Ishikawa (cell line): ENCODE measurements around the gene SPRED2.

ENCODE experiments used
- CEBPB ChIP-seq: IDR thresholded peaks from 2 replicates; pipeline ENCODE4 v1.6.1; 2012
- CREB1 ChIP-seq: IDR thresholded peaks from 2 replicates; pipeline ENCODE4 v1.6.1; 2012; ENCODE audit warnings: low read depth
- EGR1 ChIP-seq: IDR thresholded peaks from 2 replicates; pipeline ENCODE4 v1.6.1; 2012
- EP300 ChIP-seq: IDR thresholded peaks from 2 replicates; pipeline ENCODE4 v1.6.1; 2012; ENCODE audit warnings: borderline replicate concordance
- FOXM1 ChIP-seq: IDR thresholded peaks from 2 replicates; pipeline ENCODE4 v1.6.1; 2012; ENCODE audit warnings: low read depth, borderline replicate concordance
- NFIC ChIP-seq: IDR thresholded peaks from 2 replicates; pipeline ENCODE4 v1.6.1; 2012
- RAD21 ChIP-seq: IDR thresholded peaks from 2 replicates; pipeline ENCODE4 v1.6.1; 2012; ENCODE audit warnings: low read depth
- TAF1 ChIP-seq: IDR thresholded peaks from 2 replicates; pipeline ENCODE4 v1.6.1; 2012; ENCODE audit warnings: low read depth, mild to moderate bottlenecking
- TCF12 ChIP-seq: IDR thresholded peaks from 2 replicates; pipeline ENCODE4 v1.6.1; 2012; ENCODE audit warnings: low read depth
- TEAD4 ChIP-seq: IDR thresholded peaks from 2 replicates; pipeline ENCODE4 v1.6.1; 2012
- YY1 ChIP-seq: IDR thresholded peaks from 2 replicates; pipeline ENCODE4 v1.6.1; 2012; ENCODE audit warnings: low read depth
- ZBTB7A ChIP-seq: IDR thresholded peaks from 2 replicates; pipeline ENCODE4 v1.6.1; 2012; ENCODE audit warnings: low read depth
- TF ChIP-seq, protein P1 (sequence below): IDR thresholded peaks from 2 replicates; pipeline ENCODE4 v1.6.1; 2012; ENCODE audit warnings: low read depth, mild to moderate bottlenecking
- TF ChIP-seq, protein P2 (sequence below): IDR thresholded peaks from 2 replicates; pipeline ENCODE4 v1.6.1; 2012
- TF ChIP-seq, protein P3 (sequence below): IDR thresholded peaks from 2 replicates; pipeline ENCODE4 v1.6.1; 2012

Gene SPRED2

DNA sequence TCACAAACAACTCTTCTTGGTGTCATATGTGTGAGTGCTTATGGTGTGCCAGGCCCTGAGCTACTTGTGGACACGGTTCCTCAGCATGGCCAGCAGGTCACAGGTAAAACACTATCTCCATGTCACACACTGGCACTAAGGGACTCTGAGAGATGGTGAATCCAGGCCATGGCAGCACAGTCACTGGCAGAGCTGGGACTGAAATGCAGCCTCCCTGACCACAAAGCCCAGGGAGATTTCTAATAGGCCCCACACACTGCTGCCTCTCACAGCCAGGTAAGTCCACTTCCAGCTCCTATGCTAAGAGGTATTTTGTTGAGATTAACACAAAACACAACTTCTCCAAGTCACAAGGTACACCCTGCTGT lies 112.7 kb downstream of the SPRED2 start:
- TF ChIP-seq RAD21 (no peak), TAF1 (no peak), CREB1 (no peak), CEBPB (no peak), ZBTB7A (no peak), TEAD4 (no peak), EGR1 (no peak), YY1 (no peak), FOXM1 (no peak), EP300 (no peak), TCF12 (no peak), NFIC (no peak)
- TF ChIP-seq, protein P1, sequence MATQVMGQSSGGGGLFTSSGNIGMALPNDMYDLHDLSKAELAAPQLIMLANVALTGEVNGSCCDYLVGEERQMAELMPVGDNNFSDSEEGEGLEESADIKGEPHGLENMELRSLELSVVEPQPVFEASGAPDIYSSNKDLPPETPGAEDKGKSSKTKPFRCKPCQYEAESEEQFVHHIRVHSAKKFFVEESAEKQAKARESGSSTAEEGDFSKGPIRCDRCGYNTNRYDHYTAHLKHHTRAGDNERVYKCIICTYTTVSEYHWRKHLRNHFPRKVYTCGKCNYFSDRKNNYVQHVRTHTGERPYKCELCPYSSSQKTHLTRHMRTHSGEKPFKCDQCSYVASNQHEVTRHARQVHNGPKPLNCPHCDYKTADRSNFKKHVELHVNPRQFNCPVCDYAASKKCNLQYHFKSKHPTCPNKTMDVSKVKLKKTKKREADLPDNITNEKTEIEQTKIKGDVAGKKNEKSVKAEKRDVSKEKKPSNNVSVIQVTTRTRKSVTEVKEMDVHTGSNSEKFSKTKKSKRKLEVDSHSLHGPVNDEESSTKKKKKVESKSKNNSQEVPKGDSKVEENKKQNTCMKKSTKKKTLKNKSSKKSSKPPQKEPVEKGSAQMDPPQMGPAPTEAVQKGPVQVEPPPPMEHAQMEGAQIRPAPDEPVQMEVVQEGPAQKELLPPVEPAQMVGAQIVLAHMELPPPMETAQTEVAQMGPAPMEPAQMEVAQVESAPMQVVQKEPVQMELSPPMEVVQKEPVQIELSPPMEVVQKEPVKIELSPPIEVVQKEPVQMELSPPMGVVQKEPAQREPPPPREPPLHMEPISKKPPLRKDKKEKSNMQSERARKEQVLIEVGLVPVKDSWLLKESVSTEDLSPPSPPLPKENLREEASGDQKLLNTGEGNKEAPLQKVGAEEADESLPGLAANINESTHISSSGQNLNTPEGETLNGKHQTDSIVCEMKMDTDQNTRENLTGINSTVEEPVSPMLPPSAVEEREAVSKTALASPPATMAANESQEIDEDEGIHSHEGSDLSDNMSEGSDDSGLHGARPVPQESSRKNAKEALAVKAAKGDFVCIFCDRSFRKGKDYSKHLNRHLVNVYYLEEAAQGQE = no peak
- TF ChIP-seq, protein P2, sequence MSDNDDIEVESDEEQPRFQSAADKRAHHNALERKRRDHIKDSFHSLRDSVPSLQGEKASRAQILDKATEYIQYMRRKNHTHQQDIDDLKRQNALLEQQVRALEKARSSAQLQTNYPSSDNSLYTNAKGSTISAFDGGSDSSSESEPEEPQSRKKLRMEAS = no peak
- TF ChIP-seq, protein P3, sequence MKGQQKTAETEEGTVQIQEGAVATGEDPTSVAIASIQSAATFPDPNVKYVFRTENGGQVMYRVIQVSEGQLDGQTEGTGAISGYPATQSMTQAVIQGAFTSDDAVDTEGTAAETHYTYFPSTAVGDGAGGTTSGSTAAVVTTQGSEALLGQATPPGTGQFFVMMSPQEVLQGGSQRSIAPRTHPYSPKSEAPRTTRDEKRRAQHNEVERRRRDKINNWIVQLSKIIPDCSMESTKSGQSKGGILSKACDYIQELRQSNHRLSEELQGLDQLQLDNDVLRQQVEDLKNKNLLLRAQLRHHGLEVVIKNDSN = no peak

DNA sequence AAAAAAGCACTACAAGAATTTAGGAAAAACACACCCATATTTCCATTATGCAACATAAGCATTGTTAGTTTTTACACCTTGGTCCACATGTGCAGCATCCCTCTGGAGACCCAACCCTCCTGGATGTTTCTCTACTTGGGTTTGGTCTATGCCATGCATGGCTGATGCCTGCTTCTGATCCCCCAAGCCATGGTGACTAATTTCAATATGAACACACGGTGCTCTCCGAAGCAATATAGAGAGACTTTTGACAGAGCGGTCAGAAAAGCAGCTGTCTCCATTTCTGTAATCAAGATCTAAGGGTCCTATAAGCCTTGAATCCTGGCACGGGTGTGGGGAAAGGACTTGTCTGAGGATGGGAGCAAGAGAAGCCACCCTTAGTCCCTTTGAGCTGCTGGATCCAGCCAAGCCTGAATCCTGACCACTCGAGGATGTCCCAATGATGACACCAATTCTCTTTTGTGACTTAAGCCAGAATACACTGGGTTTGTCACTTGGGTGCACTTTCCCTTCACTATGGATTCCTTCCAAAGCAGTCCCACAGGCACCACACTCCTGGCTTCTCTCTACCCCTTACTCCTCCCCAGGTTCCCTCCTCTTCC lies 113.2 kb downstream of the SPRED2 start:
- no peak for TF ChIP-seq YY1
- no peak for TF ChIP-seq TEAD4
- TF ChIP-seq, protein P3 = no peak
- TF ChIP-seq, protein P1 = no peak
- no peak for TF ChIP-seq EP300
- no peak for TF ChIP-seq CREB1
- no peak for TF ChIP-seq TAF1
- no peak for TF ChIP-seq EGR1
- TF ChIP-seq, protein P2 = no peak
- TF ChIP-seq NFIC = no peak
- TF ChIP-seq TCF12 = no peak
- no peak for TF ChIP-seq FOXM1
- no peak for TF ChIP-seq CEBPB
- no peak for TF ChIP-seq RAD21
- TF ChIP-seq ZBTB7A = no peak

DNA sequence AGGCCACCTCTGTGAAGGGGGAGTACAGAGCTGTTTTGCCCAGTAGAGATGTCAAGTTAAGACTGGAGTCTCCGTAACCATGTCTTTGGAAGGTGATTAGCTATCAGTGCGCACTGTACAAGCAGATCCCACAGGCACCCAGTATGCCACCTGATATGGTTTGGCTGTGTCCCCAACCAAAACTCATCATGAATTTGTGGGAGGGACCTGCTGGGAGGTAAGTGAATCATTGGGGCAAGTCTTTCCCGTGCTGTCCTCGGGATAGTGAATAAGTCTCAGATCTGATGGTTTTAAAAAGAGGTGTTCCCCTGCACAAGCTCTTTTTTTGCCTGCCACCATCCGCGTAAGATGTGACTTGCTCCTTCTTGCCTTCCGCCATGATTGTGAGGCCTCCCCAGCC lies 114.6 kb downstream of the SPRED2 start:
- TF ChIP-seq CREB1 (no peak), ZBTB7A (no peak), RAD21 (no peak), TAF1 (no peak), EGR1 (no peak), YY1 (no peak), CEBPB (no peak), TCF12 (no peak), FOXM1 (no peak), NFIC (no peak)
- TF ChIP-seq, protein P1 = no peak

DNA sequence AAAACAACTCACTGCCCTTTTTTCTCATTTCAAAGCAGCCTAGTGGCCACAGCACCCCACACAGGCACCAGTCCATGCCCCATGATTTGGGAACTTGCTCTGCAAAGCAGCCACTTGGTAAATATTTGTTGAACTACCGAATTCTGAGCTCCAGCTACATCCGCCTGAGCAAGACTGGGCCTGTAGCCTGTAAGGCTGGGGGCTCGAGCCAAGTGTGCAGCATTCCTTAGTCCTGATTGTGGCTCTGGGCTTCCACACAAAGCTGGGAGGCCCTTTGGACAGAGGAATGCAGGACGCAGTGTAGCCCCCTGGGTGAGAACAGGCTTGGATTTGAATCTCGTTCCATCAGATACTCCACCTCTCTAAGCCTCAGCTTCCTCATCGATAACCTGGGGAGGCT lies 116.3 kb downstream of the SPRED2 start:
- no peak for TF ChIP-seq EP300
- TF ChIP-seq CREB1 = no peak
- TF ChIP-seq TAF1 = no peak
- TF ChIP-seq, protein P1 = no peak
- no peak for TF ChIP-seq EGR1
- no peak for TF ChIP-seq YY1
- TF ChIP-seq NFIC = no peak
- no peak for TF ChIP-seq RAD21
- no peak for TF ChIP-seq CEBPB
- TF ChIP-seq TCF12 = no peak
- TF ChIP-seq TEAD4 = no peak
- no peak for TF ChIP-seq FOXM1
- TF ChIP-seq, protein P3 = no peak
- TF ChIP-seq, protein P2 = no peak
- no peak for TF ChIP-seq ZBTB7A
